MM.1S (cell line): ENCODE measurements around the gene PDF.
A peak's percentile ranks its signal among the peaks of the same experiment; 100 is the strongest.

ENCODE experiments used
- DNase-seq: peaks from one replicate; pipeline ENCODE4 v3.0.0-alpha.2; 2015
- H2AFZ ChIP-seq: fragments of 300-600 bp; sonication (generic); 2 replicates; pipeline ENCODE4 v1.6.0; 2016; ENCODE audit warnings: antibody characterized with exemption, low read length
- H3F3A ChIP-seq: fragments of 300-600 bp; sonication (generic); 2 replicates; pipeline ENCODE4 v1.6.1; 2016; ENCODE audit warnings: mild to moderate bottlenecking, antibody characterized with exemption, low read length, moderate library complexity, mixed read lengths; ENCODE audit not compliant: insufficient read depth
- H3K27ac ChIP-seq: fragments of 300-600 bp; sonication (generic); 2 replicates; pipeline ENCODE4 v1.5.1; 2016; ENCODE audit warnings: mild to moderate bottlenecking, low read length
- H3K27me3 ChIP-seq: fragments of 300-600 bp; sonication (generic); replicated peaks from 2 replicates; pipeline ENCODE4 v1.6.0; 2016; ENCODE audit warnings: low read length; ENCODE audit not compliant: insufficient read depth
- H3K36me3 ChIP-seq: fragments of 300-600 bp; sonication (generic); replicated peaks from 2 replicates; pipeline ENCODE4 v1.6.1; 2016; ENCODE audit warnings: mild to moderate bottlenecking, low read length, mixed read lengths; ENCODE audit not compliant: insufficient read depth
- H3K4me1 ChIP-seq: fragments of 300-600 bp; sonication (generic); 2 replicates; pipeline ENCODE4 v1.6.1; 2016; ENCODE audit warnings: low read length, mixed read lengths
- H3K4me2 ChIP-seq: fragments of 300-600 bp; sonication (generic); 2 replicates; pipeline ENCODE4 v1.6.0; 2016; ENCODE audit warnings: low read depth, low read length
- H3K4me3 ChIP-seq: fragments of 300-600 bp; sonication (generic); 2 replicates; pipeline ENCODE4 v1.5.1; 2016; ENCODE audit warnings: low read length, mixed read lengths
- H3K79me2 ChIP-seq: fragments of 300-600 bp; sonication (generic); 2 replicates; pipeline ENCODE4 v1.6.1; 2016; ENCODE audit warnings: mixed run types, low read length, mixed read lengths
- H3K9ac ChIP-seq: fragments of 300-600 bp; sonication (generic); 2 replicates; pipeline ENCODE4 v1.6.1; 2016; ENCODE audit warnings: low read length, mixed read lengths
- H3K9me2 ChIP-seq: fragments of 300-600 bp; sonication (generic); replicated peaks from 2 replicates; pipeline ENCODE4 v1.6.1; 2016; ENCODE audit warnings: mild to moderate bottlenecking, low read length, mixed read lengths; ENCODE audit not compliant: insufficient read depth
- H3K9me3 ChIP-seq: fragments of 300-600 bp; sonication (generic); replicated peaks from 2 replicates; pipeline ENCODE4 v1.6.1; 2016; ENCODE audit warnings: mild to moderate bottlenecking, low read length, mixed read lengths; ENCODE audit not compliant: insufficient read depth
- H4K20me1 ChIP-seq: fragments of 300-600 bp; sonication (generic); 2 replicates; pipeline ENCODE4 v1.6.1; 2016; ENCODE audit warnings: mild to moderate bottlenecking, low read length, moderate library complexity, mixed read lengths; ENCODE audit not compliant: insufficient read depth
- EZH2 ChIP-seq: fragments of 300-600 bp; sonication (generic); optimal IDR thresholded peaks from 2 replicates; pipeline ENCODE3; 2017; ENCODE audit warnings: low read depth, mild to moderate bottlenecking, antibody characterized with exemption, low read length, mixed read lengths
- EZH2phosphoT487 ChIP-seq: fragments of 300-600 bp; sonication (generic); IDR thresholded peaks from 2 replicates; pipeline ENCODE4 v1.6.1; 2018; ENCODE audit warnings: antibody characterized with exemption, low read length
- TF ChIP-seq, protein P1 (sequence below): fragments of 300-600 bp; sonication (generic); IDR thresholded peaks from 2 replicates; pipeline ENCODE4 v1.5.1; 2016; ENCODE audit warnings: antibody characterized with exemption, low read length, mixed read lengths

PDF gene

DNA sequence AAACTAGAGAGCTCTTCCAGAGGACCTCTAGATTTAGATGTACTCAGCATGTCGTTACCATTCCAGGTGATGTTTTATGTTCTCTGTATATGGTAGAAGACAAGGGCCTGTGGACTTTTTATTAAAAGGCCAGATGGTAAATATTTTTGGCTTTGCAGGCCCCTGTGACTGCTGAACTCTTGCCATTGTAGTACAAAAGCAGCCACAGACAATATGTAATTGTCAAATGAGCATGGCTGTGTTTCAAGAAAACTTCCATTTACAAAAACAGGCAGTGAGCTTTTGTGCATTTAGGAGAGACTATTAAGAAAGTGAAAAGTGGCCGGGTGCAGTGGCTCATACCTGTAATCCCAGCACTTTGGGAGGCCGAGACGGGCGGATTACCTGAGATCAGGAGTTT lies 13.8 kb upstream of the PDF start:
- H3K9me2 ChIP-seq = no peaks in the 10 kb centered on the region
- H3K4me1 ChIP-seq = 0 out of 2 replicates have a peak, but pooled peaks cover 7% of the 10 kb centered on the region
- DNase-seq = no peak

DNA sequence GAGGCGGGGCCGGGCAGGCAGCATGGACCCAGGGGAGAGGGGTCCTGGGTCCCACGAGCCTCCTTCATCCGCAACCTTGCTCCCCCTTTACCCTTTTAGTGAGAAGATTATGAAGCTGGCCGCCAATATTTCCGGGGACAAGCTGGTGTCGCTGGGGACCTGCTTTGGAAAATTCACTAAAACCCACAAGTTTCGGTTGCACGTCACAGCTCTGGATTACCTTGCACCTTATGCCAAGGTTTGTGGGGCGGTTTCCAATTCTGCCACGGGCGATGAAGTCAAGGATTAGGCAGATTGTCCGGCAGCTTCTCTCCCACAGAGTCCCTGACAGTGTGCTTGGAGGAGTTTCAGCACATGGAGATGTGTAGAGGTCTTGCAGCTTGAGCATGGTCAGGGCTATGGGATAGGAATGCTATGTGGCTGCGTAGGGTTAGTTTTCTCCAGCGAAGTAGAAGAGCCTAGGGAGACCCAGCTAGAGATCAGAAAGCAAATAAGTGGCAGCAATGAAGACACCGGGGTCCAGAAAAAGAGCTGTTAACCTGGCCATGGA lies 9.8 kb upstream of the PDF start:
- peak; percentile 40 for DNase-seq
- peaks cover 48% of the 10 kb centered on the region for H3K79me2 ChIP-seq
- no peak for TF ChIP-seq EZH2phosphoT487
- H3K9me2 ChIP-seq = no peaks in the 10 kb centered on the region
- peaks cover 11% of the 10 kb centered on the region; the same call in 1 of the 2 replicates for H3F3A ChIP-seq
- H4K20me1 ChIP-seq = no peaks in the 10 kb centered on the region
- H3K9me3 ChIP-seq = no peaks in the 10 kb centered on the region
- H3K4me3 ChIP-seq = peak overlapping the region; percentile 92
- H3K36me3 ChIP-seq = peaks cover 6% of the 10 kb centered on the region; the same call in 1 of the 2 replicates
- H3K4me2 ChIP-seq = peak overlapping the region; percentile 94
- peaks cover 12% of the 10 kb centered on the region; the same call in 1 of the 2 replicates for H3K4me1 ChIP-seq
- H2AFZ ChIP-seq = peak overlapping the region; percentile 52
- peak overlapping the region; percentile 73 for H3K27ac ChIP-seq
- peak overlapping the region; percentile 89 for H3K9ac ChIP-seq
- H3K27me3 ChIP-seq = no peaks in the 10 kb centered on the region

More for the DNA sequence above, 13.8 kb upstream of the PDF start:
- no peak overlapping the region for H2AFZ ChIP-seq
- peaks cover 10% of the 10 kb centered on the region; the same call in 1 of the 2 replicates for H3F3A ChIP-seq
- H3K4me2 ChIP-seq = no peak overlapping the region
- no peaks in the 10 kb centered on the region for H3K27me3 ChIP-seq
- no peaks in the 10 kb centered on the region for H4K20me1 ChIP-seq
- no peak overlapping the region for H3K27ac ChIP-seq
- H3K4me3 ChIP-seq = no peak overlapping the region
- no peak overlapping the region for H3K9ac ChIP-seq
- peaks cover 32% of the 10 kb centered on the region for H3K79me2 ChIP-seq
- H3K9me3 ChIP-seq = no peaks in the 10 kb centered on the region
- TF ChIP-seq EZH2phosphoT487 = no peak
- no peak for TF ChIP-seq EZH2
- TF ChIP-seq, protein P1, sequence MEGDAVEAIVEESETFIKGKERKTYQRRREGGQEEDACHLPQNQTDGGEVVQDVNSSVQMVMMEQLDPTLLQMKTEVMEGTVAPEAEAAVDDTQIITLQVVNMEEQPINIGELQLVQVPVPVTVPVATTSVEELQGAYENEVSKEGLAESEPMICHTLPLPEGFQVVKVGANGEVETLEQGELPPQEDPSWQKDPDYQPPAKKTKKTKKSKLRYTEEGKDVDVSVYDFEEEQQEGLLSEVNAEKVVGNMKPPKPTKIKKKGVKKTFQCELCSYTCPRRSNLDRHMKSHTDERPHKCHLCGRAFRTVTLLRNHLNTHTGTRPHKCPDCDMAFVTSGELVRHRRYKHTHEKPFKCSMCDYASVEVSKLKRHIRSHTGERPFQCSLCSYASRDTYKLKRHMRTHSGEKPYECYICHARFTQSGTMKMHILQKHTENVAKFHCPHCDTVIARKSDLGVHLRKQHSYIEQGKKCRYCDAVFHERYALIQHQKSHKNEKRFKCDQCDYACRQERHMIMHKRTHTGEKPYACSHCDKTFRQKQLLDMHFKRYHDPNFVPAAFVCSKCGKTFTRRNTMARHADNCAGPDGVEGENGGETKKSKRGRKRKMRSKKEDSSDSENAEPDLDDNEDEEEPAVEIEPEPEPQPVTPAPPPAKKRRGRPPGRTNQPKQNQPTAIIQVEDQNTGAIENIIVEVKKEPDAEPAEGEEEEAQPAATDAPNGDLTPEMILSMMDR = no peak
- H3K36me3 ChIP-seq = peaks cover 6% of the 10 kb centered on the region; the same call in 1 of the 2 replicates

DNA sequence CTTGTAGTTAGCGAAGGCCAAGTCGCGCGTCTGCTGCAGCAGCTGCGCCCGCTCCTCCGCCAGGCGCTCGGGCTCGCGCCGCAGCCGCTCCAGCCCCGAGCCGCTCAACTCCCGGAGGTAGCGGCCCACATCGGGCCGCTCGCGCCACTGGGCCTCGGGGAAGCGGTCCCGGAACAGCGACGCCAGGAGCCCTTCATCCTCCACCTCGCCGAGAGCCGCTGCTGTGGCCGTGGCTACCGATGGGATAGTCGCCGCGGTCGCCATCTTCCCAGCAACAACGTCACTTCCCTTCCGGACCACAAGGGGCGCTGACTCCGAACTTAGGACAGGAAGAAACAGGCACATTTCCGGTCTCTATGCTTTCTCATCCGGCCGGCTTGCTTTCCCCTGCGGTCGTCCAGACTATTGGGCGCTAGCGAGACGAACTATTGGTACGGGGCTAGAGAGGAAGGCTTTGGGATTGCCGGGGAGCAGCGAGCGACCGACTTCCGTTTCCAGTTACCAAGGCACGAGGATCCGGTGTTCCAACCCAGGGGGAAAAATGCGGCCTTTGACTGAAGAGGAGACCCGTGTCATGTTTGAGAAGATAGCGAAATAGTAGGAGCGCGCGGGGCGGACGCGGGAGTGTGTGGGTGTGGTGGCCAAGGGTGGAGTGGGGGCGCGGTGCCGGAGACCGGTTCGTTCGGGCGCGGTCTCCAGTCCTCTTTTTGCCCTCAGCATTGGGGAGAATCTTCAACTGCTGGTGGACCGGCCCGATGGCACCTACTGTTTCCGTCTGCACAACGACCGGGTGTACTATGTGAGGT lies 9.1 kb upstream of the PDF start, which contains the start of the genes COG8 and NIP7:
Gene COG8, minus strand, starts transcription at position 276 of the 806 bp plus-strand sequence. Its CDS starts 12 bp downstream, at position 264.
Gene NIP7, plus strand, starts transcription at position 484 of the 806 bp plus-strand sequence. Its CDS starts 58 bp downstream, at position 542.
- no peak for TF ChIP-seq EZH2
- TF ChIP-seq, protein P1 = peak; percentile 73
- Histone ChIP-seq H3K4me2 (peak within 1 kb of the TSS; percentile 94), H3K9me3 (no peaks in the 10 kb centered on the region), H4K20me1 (no peaks in the 10 kb centered on the region), H3K79me2 (peaks cover 48% of the 10 kb centered on the region), H3K27me3 (no peaks in the 10 kb centered on the region), H3K36me3 (peaks cover 6% of the 10 kb centered on the region; the same call in 1 of the 2 replicates), H3F3A (peaks cover 11% of the 10 kb centered on the region; the same call in 1 of the 2 replicates), H3K9me2 (no peaks in the 10 kb centered on the region), H3K4me1 (peaks cover 12% of the 10 kb centered on the region; the same call in 1 of the 2 replicates), H2AFZ (peak within 1 kb of the TSS; percentile 64), H3K9ac (peak within 1 kb of the TSS; percentile 89), H3K4me3 (peak within 1 kb of the TSS; percentile 92), H3K27ac (peak within 1 kb of the TSS; percentile 73)
- peak; percentile 98 for DNase-seq
